BLaER1 (cell line): ENCODE data around the gene TDP1.
A peak's percentile ranks its signal among the peaks of the same experiment; 100 is the strongest.

ENCODE experiments used
- H3K27ac ChIP-seq: shearing (Covaris generic); formaldehyde crosslinking; 2 replicates; pipeline ENCODE4 v1.8.1; 2022
- H3K27me3 ChIP-seq: shearing (Covaris generic); formaldehyde crosslinking; 2 replicates; pipeline ENCODE4 v1.8.1; 2022
- H3K36me3 ChIP-seq: shearing (Covaris generic); formaldehyde crosslinking; 2 replicates; pipeline ENCODE4 v1.8.1; 2022
- H3K4me1 ChIP-seq: shearing (Covaris generic); formaldehyde crosslinking; 2 replicates; pipeline ENCODE4 v1.8.1; 2022
- H3K4me2 ChIP-seq: shearing (Covaris generic); formaldehyde crosslinking; 2 replicates; pipeline ENCODE4 v1.8.1; 2022
- H3K4me3 ChIP-seq: shearing (Covaris generic); formaldehyde crosslinking; 2 replicates; pipeline ENCODE4 v1.8.1; 2022
- H3K9ac ChIP-seq: shearing (Covaris generic); formaldehyde crosslinking; 2 replicates; pipeline ENCODE4 v1.8.1; 2022
- H3K9me3 ChIP-seq: shearing (Covaris generic); formaldehyde crosslinking; 2 replicates; pipeline ENCODE4 v1.8.1; 2022
- H4K20me1 ChIP-seq: shearing (Covaris generic); formaldehyde crosslinking; 2 replicates; pipeline ENCODE4 v1.8.1; 2022
- Cebpa-rat ChIP-seq: shearing (Covaris generic); IDR thresholded peaks from 2 replicates; pipeline ENCODE4 v1.8.1; 2022

The TDP1 gene

DNA sequence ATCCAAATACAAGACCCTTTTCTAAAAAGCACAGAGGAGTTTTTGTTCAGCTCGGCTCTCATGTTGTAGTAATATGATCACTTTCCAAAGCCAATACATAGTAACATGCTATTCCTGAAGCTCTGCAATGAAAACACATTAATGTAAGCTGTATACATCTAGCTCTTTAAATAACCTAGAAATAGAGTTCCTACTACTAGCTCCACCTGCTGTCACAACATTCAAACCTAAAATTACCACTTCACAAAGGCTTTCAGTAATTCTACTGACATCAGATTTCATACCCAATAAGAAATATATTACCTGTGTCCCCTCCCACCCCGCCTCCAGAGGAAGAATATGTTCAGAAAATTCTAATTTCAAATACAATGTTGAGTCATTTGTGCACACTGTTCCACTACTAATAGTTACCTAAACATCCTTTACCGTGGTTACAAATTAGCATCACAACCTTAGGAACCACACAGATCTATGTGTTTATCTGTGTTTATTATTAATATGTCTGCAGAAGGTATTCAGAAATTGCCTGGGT lies 19.0 kb upstream of the TDP1 start:
- Histone ChIP-seq H3K27ac (no peak overlapping the region), H3K9ac (no peak overlapping the region), H3K4me3 (no peak overlapping the region), H3K36me3 (peaks cover 5% of the 10 kb centered on the region; the same call in 1 of the 2 replicates), H4K20me1 (no peaks in the 10 kb centered on the region), H3K9me3 (no peaks in the 10 kb centered on the region), H3K4me1 (no peaks in the 10 kb centered on the region), H3K27me3 (no peaks in the 10 kb centered on the region), H3K4me2 (no peak overlapping the region)
- TF ChIP-seq Cebpa-rat, result no peak

DNA sequence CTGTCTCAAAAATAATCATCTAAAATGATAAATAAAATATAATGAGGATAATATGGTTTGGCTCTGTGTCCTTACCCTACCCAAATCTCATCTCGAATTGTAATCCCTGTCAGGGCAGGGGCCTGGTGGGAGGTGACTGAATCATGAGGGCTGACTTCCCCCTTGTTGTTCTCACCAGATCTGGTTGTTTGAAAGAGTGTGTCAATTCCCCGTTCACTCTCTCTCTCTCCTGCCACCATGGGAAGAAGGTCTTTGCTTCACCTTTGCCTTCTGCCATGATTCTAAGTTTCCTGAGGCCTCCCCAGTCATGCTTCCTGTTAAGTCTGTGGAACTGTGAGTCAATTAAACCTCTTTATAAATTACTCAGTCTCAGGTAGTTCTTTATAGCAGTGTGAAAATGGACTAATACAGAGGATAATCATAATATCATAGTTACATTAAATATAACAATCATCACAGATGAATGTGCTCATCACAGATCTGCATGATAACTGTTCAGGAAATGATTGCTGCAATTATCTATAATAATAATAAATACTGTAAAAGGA lies 13.8 kb upstream of the TDP1 start:
- no peak for TF ChIP-seq Cebpa-rat
- H3K27ac ChIP-seq, result no peak overlapping the region
- no peak overlapping the region for H3K4me3 ChIP-seq

DNA sequence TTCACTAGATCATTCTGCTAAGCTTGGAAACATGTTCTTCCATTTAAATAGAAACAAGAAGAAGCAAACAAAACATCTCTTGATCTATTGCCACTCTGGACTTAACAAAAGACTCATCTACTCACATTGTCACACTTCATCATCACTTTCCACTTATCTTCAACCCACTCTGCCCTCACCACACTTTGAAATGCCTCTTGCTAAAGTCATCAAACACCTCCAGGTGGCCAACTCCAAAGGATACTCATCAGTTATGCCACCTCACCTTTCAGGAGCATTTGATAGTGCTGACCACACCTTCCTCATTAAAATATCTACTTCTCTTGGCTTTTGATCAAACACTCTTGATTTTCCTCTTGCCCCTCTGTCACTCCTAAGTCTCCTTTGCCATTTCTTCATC lies 8.4 kb upstream of the TDP1 start:
- H3K4me1 ChIP-seq, result no peaks in the 10 kb centered on the region
- no peak overlapping the region for H3K4me2 ChIP-seq
- no peaks in the 10 kb centered on the region for H3K9me3 ChIP-seq
- H3K36me3 ChIP-seq, result peaks cover 12% of the 10 kb centered on the region
- no peak overlapping the region for H3K27ac ChIP-seq
- no peaks in the 10 kb centered on the region for H3K27me3 ChIP-seq
- no peak overlapping the region for H3K4me3 ChIP-seq
- H4K20me1 ChIP-seq, result no peaks in the 10 kb centered on the region
- TF ChIP-seq Cebpa-rat, result no peak
- H3K9ac ChIP-seq, result no peak overlapping the region

More for the DNA sequence above, 13.8 kb upstream of the TDP1 start:
- Histone ChIP-seq H3K36me3 (no peaks in the 10 kb centered on the region; the same call in 1 of the 2 replicates), H4K20me1 (no peaks in the 10 kb centered on the region), H3K9ac (no peak overlapping the region), H3K9me3 (no peaks in the 10 kb centered on the region), H3K4me2 (no peak overlapping the region), H3K4me1 (no peaks in the 10 kb centered on the region), H3K27me3 (no peaks in the 10 kb centered on the region)

DNA sequence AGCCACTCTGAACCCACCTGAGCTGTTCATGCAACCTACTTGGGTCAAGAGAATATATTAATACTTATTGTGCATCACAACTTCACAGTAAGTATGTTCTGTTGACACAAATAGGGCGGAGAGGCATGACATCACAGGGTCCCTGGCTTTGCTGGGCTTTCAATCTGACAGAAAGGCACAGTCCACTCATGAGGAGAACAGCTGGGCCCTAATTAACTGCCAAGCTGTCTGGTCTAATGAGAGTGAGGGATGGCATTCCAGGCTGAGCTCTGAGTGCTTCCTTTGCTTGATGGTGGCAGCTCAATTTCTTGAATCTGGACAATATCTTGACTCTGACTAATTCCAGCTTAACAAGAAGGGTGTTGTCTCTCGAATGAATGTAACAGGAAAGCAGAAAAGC lies 3.2 kb upstream of the TDP1 start:
- Histone ChIP-seq H3K4me3 (no peak overlapping the region), H3K27me3 (no peaks in the 10 kb centered on the region), H3K4me1 (peaks cover 19% of the 10 kb centered on the region), H3K36me3 (peaks cover 21% of the 10 kb centered on the region), H3K27ac (no peak overlapping the region), H4K20me1 (no peaks in the 10 kb centered on the region), H3K9me3 (peaks cover 3% of the 10 kb centered on the region), H3K9ac (no peak overlapping the region), H3K4me2 (no peak overlapping the region)
- TF ChIP-seq Cebpa-rat, result no peak

DNA sequence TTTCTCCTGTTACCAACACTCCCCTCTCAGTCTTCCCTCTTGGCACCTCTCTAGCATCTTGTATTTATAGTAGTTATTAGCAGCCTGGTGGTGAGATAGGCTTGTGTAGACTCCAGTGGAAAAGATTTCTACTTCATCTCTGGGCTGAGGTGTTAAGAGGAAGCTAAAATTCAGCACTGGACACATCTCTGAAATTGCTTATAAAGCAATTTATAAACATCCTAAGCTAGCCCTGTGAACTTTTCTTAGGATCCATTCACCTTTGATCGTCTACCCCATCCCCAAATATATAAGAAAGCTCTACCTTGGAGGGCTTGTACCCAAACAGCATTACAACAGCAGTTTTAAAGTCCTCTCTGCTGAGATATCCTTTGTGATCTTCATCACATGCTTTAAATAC lies 2.1 kb upstream of the TDP1 start:
- peaks cover 13% of the 10 kb centered on the region for H3K9me3 ChIP-seq
- peak overlapping the region; percentile 90 for H3K4me3 ChIP-seq
- H3K27me3 ChIP-seq, result no peaks in the 10 kb centered on the region
- no peak overlapping the region for H3K9ac ChIP-seq
- no peaks in the 10 kb centered on the region for H4K20me1 ChIP-seq
- peak overlapping the region; percentile 79 for H3K4me2 ChIP-seq
- no peak for TF ChIP-seq Cebpa-rat
- H3K27ac ChIP-seq, result no peak overlapping the region
- H3K4me1 ChIP-seq, result peaks cover 19% of the 10 kb centered on the region
- peaks cover 31% of the 10 kb centered on the region for H3K36me3 ChIP-seq

DNA sequence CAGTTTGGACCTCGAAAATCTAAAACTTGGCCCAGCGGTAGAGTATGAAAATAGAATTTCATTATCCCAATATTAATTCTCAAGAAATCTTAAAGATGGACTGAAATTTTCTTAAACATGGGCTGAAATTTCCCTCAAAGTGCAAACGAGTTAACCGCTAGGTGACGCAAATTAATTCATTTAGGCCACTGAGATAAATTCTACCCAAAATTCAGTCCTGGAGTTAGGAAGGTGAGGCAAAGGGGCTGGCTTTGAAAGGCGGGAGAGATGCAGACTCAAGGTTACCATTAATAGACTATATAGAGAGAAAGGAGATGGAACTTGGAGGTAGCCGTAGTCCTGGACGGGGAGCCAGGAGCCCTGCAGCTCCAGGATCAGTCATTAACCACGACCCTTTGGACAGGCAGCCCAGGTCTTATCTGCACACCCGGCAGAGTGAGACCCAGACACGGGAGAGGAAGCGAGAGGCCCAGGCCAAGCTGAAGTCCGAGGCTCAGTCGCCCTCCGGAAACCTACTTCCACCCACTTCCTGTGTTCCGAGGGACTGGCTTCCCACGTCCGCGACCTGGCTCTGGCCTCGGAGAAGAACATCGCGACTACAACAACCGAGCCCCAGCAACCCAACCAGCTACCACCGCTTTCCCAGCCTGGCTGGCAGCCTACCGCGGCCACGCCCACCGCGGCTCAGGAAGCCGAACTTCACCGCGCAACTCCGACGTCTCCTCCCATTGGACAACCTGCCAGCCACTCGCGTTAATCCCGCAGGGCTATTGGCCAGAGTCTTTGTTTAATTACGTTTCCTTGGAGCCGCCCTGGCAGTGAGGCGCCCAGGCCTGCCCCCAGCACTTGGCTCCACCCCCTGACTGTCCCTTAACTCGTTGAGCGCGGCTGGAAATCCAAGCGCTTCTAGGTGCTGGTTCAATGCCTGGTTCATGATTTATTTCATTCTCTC lies 1.4 kb upstream of the TDP1 start, which contains the start of gene EFCAB11:
Gene EFCAB11, minus strand, starts transcription at position 661 of the 952 bp plus-strand sequence. Its CDS starts 70 bp downstream, at position 591.
- no peak for TF ChIP-seq Cebpa-rat

DNA sequence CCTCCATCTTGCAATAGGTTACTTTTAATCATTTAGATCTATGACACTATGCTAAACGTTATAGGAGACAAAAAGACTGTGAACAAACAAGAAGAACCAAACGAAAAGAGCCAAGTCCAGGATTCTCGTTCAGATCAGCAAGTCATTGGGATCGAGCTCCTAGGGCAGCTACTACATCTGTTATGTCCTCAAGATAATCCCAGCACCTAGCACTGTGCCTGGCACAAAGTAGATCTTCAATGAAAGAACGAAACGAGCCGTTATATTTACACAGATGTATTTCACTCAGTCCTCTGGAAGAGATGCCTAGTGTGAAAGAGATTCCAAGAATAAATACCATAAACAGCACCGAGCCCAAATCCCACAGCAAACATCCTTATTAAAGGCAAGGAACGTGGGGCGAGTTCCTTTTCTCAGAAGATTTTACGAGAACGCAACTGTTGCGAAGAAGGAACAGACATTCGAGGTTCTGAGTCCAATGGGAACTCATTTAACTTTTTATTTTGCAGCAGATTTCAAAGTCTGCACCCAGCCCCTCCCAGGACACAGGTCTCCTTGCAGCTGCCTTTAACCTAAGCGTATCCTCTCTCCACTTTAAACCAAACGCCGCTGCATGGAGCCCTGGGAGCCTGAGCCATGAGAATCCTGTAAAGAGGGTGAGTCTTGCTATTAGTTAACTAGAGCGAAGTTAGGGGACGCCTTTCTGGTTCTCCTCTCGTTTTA lies 544 bp upstream of the TDP1 start:
- Histone ChIP-seq H3K9me3 (peaks cover 17% of the 10 kb centered on the region), H3K4me1 (peaks cover 19% of the 10 kb centered on the region), H3K9ac (peak overlapping the region; percentile 82), H3K27me3 (no peaks in the 10 kb centered on the region), H4K20me1 (no peaks in the 10 kb centered on the region), H3K4me2 (peak overlapping the region; percentile 93), H3K27ac (peak overlapping the region; percentile 79), H3K4me3 (peak overlapping the region; percentile 90), H3K36me3 (peaks cover 34% of the 10 kb centered on the region)
- no peak for TF ChIP-seq Cebpa-rat

More for the DNA sequence above, 1.4 kb upstream of the TDP1 start, which contains the start of gene EFCAB11:
- H3K4me3 ChIP-seq, result peak within 1 kb of the TSS; percentile 90
- peaks cover 37% of the 10 kb centered on the region for H3K36me3 ChIP-seq
- H3K9ac ChIP-seq, result peak within 1 kb of the TSS; percentile 82
- peak within 1 kb of the TSS; percentile 93 for H3K4me2 ChIP-seq
- peaks cover 17% of the 10 kb centered on the region for H3K9me3 ChIP-seq
- H3K27ac ChIP-seq, result peak within 1 kb of the TSS; percentile 79
- no peaks in the 10 kb centered on the region for H3K27me3 ChIP-seq
- H3K4me1 ChIP-seq, result peaks cover 19% of the 10 kb centered on the region
- no peaks in the 10 kb centered on the region for H4K20me1 ChIP-seq

DNA sequence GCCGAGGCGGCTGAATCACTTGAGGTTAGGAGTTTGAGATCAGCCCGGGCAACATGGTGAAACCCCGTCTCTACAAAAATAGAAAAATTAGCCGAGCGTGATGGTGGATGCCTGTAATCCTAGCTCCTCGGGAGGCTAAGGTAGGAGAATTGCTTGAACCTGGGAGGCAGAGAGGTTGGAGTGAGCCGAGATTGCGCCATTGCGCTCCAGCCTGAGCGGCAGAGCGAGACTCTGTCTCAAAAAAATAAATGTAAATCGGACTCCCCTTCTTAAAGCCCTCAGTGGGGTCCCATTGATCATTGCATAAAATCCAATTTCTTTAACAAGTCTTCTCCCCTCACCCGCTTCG lies 908 bp downstream of the TDP1 start:
- Histone ChIP-seq H3K4me2 (peak overlapping the region; percentile 93), H3K4me3 (peak overlapping the region; percentile 90), H4K20me1 (peaks cover 10% of the 10 kb centered on the region; the same call in 1 of the 2 replicates), H3K36me3 (peaks cover 38% of the 10 kb centered on the region), H3K27me3 (no peaks in the 10 kb centered on the region), H3K9ac (peak overlapping the region; percentile 82), H3K27ac (peak overlapping the region; percentile 79), H3K4me1 (peaks cover 19% of the 10 kb centered on the region), H3K9me3 (peaks cover 17% of the 10 kb centered on the region)
- no peak for TF ChIP-seq Cebpa-rat

DNA sequence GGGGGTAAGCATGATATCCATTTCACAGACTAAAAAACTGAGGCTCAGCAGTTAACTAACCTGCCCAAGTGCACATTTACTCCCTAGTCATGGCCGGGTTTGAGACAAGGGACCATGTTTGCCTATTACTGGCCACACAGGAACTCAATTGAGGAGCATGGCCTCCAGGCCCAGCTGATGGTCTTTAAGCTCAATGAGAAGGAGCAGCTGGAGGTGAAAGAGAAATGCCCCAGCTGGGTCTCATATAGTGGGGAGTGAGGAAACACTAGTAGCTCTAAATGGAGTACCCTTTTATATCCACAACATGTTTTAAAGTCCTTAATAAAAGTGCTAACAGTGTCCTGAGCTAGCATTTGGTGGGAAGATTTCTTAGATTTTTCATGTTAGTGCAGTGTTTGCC lies 1.6 kb downstream of the TDP1 start:
- Histone ChIP-seq H3K27ac (no peak overlapping the region), H3K4me3 (peak overlapping the region; percentile 90), H3K27me3 (no peaks in the 10 kb centered on the region), H4K20me1 (peaks cover 15% of the 10 kb centered on the region), H3K9me3 (peaks cover 17% of the 10 kb centered on the region), H3K36me3 (peaks cover 44% of the 10 kb centered on the region), H3K9ac (no peak overlapping the region), H3K4me1 (peaks cover 19% of the 10 kb centered on the region), H3K4me2 (peak overlapping the region; percentile 93)
- no peak for TF ChIP-seq Cebpa-rat
